Central memory CD4-positive, alpha-beta T cell (primary cell): ENCODE measurements around the gene PRR36.
A peak's percentile ranks its signal among the peaks of the same experiment; 100 is the strongest.
"Not testable (repeated sequence)": the region's sequence is repeated elsewhere in the genome, so short reads cannot be mapped to it uniquely, and the experiment has no call there.

Experiments
- DNase-seq: peaks from one replicate; pipeline ENCODE4 v3.0.0; 2022
- total RNA-seq, 3 experiments: gene quantifications; one replicate each; lab custom pipeline; 2026; lab: John Stamatoyannopoulos, UW

PRR36 gene
- 0 to 1.4 (median 0.07) reads per million in 3 experiments for total RNA-seq

DNA sequence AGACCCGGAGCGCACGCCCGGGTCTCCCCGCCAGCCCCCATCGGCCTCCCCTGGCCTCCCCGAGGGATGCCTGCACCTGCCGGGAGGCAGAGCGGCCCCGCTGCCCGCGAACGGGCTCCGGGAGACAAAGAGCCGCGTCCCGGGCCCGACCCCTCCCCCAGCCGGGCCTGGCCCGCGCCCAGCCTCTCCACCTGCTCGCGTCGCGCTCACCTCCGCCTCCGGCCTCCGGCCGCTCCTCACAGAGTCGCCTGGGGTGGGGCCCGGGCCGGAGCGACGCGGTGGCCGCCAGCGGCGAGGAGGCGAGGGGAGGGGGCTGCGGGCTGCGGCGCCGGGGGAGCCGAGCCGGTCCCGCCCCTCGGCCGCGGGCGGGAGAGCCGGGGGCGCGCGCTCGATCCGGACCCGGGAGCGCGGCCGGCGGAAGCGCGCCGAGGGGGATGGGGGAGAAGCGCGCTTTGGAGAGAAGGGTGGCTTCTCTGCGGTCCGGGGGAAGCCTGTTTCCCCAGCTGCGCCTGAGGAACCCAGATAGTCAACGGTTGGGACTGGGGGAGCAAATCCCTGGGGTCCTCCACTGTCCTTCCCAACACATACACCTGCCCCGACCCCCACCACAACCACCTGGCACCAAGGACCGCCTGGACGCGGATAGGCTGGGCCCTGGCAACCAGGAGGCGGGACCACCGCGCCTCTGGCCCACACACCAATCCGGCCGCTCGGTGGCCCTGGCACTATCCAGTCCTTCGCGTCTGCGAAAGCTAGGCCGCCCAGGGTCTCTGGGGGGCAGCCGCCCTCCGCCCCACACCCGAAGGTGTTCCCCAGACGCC is at the start of gene PRR36:
PRR36 (minus strand) TSS at position 315 of the 821 bp plus-strand sequence. CDS start 701 bp downstream, outside the sequence.
- DNase-seq = no peak

DNA sequence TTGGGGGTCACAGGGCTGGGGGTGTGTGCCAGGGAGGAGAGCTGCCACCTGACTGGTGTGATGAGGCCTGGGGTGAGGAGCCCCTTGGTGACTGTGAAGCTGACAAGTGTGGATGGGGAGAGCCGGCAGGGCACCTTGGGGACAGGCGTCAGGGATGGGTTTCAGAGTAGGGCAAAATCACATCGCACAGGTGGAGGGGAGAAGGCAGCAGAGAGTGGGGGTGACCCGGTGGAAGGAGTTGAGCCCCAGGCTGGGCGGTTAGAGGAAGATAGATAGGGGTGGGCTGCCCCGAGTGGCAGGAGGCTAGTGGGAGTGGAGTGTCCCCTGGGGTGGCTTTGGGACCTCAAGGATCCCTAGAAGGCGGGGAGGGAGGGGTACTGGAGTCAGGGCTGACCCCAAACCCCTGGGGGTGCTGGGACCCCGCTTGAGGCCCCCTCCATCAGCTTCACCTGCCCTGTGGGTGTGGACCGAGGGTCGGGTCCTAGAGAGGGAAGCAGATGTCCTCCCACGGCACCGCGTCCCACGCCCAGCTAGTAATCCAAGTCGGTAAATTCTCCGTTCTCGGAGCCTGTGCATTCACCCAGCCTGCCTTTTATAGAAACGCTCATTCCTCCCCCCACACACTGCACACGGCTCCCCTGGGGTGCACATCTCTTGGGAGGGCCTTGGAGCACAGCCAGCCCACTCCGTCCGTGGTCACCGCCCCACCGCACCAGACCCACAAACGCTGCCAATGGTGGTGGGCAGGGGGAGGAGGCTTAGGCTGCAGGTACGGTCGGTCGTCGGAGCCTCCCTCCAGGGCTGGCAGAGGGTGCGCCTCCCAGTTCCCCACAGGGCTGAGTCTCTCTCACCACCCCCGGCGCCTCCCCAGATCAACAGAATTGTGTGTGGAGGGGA is 49.4 kb upstream of the PRR36 start:
- no peak for DNase-seq

DNA sequence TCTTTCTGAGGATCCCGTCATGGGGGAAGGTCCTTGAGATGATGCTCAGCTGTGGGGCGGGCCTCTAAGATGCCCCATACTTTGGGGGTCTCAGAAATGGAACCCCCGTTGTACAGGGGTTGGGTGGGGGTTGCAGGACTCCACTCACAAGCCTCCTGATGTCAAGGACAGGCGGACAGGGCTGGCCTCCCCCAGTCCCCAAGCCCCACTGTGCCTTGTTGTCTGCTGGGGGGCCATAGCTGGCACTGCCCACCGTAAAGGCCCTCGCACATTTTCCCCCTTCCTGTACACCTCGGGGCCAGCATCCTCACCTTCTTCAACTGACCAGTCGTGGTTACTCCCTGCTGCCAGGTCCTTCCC is 48.6 kb upstream of the PRR36 start:
- DNase-seq = no peak

DNA sequence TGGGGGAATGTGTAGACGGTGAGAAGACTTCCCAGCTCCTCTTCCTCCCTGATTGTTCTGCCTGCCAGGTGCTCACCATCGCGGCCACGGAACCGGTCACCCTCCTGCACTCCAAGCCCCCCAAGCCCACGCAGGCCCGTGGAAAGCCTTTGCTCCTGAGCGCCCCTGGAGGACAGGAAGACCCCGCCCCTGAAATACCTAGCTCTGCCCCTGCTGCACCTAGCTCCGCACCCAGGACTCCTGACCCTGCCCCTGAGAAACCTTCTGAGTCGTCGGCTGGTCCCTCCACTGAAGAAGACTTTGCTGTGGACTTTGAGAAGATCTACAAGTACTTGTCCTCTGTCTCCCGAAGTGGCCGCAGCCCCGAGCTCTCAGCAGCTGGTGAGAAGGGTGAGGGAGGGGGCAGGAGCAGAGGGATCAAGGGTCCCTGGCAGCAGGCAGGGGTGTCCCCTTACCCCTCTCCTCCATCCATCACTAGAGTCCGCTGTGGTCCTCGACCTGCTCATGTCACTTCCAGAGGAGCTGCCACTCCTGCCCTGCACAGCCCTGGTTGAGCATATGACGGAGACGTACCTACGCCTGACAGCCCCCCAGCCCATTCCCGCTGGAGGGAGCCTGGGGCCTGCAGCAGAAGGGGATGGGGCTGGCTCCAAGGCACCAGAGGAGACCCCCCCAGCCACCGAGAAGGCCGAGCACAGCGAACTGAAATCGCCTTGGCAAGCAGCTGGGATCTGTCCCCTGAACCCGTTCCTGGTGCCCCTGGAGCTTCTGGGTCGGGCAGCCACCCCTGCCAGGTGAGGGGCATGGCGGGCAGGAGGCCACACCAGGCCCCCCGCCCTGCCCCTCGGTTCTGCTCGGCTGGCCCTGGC is 48.0 kb upstream of the PRR36 start:
- DNase-seq = no peak

DNA sequence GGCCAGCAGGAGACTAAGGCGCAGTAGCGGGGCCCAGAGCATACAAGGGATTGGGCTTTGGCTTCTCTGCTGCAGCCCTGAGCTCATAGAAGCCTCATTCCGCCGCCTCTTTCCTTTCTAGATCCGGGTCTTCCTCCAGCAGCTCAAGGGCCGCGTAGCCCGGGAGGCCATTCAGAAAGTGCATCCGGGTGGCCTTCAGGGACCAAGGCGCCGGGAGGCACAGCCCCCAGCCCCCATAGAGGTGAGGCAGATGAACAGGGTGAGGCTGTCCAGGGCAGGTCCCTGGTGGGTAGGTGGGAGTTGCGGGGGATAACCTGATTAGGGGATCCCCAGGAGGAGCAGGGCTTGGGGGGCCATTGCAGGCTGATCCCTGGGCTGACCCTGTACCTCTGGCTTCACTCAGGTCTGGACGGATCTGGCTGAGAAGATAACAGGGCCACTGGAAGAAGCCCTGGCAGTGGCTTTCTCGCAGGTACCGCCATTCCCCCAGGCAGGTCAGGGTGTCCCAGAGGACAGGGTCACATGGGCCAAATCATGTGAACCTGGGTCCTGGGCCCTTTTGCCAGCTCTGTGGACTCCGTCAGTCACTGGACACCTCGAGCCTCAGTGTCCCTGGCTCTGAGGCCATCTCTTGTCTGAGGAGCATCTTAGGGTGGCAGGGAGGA is 47.2 kb upstream of the PRR36 start:
- DNase-seq = no peak

DNA sequence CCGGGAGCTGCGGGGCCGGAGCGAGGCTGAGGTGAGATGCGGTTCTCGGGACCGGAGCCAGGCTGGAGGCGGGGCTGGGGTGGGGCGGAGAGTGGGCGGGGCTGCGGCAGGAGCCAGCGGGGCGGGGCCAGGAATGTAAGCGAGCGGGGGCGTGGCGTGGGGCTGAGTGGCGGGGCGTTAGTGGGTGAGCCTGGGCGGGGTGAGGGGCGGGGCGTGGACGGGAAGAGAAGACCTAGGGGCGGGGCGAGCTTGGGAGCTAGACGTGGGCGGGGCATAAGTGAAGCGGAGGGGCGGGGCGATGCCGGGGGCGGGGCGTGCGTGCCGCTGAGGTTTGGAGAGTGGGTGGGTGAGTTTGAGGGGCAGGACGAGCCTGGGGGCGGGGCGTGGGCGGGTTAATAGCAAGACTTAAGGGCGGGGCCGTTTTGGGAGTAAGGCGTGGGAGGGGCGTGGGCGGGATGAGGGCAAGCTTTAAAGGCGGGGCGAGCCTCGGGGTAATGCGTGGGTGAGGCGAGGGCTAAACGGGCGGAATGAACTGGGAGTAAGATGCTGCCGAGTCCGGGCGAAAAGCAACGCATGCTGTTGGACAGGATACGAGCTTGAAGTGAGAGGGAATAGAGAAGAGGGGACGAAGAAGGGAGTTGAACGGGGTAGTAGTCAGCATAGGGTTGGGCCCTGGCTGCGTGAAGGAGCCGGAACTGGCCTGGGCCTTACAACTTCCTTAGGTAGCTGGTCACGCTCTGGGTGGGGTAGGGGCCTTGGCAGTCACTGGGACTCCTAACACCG is 46.5 kb upstream of the PRR36 start:
- DNase-seq = peak; percentile 95

DNA sequence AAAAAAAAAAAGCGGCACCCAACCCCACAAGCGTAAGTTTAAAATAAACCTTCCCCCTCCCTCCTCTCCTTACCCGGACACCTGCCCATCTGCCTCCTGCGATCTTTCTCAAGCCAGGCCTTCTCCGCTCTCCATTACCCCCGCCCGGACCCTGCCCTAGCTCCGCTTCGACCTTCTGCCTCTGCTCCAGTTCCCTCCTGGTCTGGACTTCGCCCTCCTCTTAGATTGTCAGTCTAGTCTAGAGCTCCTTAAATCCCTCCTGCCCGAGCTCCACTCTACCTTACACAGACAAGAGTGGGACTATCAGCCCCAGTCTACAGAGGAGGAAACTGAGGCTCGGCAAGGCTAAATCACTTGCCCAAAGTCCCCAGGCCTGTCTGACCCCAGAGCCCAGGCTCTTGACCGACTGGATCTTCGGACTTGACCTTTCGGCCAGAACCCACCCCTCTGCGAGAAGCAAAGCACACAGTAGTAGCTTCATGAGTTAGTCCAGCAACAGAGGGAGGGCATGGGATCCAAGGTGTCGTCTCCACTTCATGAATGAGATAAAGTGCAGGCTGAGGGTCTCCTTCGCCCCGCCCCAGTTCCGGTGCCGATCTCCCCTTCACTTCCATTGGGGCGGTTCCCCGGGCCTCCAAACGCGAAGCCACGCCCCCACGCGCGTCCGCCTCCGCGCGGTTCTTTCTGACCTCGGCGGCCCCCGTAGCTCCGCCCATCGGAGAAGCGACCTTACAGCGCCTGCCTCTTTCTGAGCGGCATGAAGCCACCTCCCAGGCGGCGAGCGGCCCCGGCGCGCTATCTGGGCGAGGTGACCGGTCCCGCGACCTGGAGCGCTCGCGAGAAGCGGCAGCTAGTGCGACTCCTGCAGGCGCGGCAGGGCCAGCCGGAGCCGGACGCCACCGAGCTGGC is 45.7 kb upstream of the PRR36 start, which contains the start of gene SNAPC2:
SNAPC2 (plus strand) TSS at position 729 of the 909 bp plus-strand sequence; CDS start at position 758, 29 bp downstream.
- peak; percentile 97 for DNase-seq

DNA sequence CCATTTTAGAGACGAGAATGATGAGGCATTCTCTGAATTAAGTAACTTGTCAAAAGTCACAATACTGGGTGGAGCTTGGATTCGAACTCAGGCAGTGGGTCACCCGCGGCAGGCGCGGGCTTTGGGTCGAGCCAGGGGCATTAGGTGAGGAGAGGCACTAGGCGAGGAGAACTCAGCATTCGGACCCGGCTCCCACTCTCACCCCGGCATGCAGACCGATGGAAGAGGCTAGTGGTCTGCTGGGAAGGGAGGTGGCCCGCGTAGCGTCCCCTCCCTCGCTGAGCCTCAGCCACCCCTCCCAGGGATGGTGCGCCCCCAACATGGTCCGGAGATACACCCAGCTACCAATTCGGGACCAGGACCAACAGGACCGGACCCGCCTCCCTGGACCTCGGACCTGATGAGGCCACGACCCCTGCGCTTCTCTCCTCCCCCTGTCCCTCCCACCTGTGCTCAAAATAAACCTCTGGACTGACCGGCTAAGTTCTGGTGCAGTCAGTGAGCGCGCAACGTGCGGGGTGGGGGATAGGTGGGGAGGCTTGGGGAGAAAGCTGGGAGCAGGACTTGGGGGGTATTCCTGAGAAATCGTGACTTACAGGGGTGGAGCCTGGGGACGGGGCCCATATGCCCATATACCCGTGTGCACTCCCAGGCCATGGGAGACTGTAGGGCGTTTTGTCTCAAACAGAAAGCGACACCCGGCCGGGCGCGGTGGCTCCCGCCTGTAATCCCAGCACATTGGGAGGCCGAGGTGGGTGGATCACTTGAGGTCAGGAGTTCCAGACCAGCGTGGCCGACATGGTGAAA is 44.6 kb upstream of the PRR36 start:
- DNase-seq = no peak

DNA sequence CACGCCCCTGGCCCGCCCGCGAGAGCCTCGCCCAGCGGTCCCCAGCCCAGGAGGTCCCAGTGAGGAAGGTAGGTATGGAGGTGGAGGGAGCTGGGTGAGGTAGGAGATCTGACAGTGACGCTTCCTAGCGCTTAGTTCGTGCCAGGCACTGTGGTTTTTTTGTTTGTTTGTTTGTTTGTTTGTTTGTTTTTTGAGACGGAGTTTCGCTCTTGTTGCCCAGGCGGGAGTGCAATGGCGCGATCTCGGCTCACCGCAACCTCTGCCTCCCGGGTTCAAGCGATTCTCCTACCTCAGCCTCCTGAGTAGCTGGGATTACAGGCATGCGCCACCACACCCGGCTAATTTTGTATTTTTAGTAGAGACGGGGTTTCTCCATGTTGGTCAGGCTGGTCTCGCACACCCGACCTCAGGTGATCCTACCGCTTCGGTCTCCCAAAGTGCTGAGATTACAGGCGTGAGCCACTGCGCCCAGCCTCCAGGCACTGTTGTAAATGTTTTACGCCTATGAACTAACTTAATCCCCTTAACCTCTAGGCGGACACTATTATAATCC is 43.9 kb upstream of the PRR36 start:
- DNase-seq = not testable (repeated sequence)

DNA sequence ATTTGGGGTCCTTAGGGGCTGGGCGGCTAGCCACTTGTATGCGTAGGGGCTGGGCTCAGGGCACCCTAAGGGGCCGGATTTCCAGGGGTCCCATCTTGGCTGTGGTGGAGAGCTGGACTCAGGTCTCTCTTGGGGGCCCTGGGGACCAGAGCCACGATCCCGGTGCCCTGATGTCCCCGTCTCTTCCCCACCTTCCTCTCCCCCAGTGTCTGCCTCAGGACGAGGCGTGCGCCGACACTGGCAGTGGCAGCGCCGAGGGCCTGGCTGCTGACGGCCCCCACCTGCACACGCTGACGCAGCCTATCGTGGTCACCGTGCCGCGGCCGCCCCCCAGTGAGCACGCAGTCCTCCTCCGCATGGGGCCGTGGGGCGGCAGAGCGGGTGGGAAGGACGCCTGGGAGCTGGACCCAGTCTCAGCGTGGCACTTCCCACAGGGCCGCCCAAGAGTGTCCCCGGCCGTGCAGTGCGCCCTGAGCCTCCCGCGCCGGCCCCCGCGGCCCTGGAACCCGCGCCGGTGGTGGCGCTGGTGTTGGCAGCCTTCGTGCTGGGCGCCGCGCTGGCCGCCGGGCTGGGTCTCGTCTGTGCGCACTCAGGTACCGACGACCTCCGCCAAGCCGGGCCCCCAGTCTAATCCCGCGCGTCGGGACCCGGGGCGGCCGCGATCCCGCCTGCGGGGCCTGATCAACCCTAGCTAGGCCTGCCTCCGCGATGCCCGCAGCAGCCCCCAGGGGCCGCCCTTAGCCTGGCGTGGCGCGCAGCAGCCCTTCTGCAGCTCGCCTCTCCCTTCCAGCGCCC is 43.3 kb upstream of the PRR36 start:
- DNase-seq = peak; percentile 46

DNA sequence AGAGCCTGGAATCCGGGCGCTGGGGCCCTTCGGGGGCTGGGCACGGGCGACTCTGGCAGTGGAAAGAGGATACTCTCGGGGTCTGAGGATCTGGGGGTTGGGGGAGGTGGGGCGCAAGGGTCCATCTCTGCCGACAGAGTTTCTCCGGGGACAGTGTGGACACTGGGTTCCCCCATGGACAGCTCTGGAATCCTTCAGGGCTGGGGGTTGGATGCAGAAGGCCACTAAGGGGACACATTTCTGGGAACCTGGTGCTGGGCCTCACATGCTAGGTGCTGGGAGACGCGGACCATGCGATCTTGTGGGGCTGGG is 42.7 kb upstream of the PRR36 start:
- DNase-seq = no peak

DNA sequence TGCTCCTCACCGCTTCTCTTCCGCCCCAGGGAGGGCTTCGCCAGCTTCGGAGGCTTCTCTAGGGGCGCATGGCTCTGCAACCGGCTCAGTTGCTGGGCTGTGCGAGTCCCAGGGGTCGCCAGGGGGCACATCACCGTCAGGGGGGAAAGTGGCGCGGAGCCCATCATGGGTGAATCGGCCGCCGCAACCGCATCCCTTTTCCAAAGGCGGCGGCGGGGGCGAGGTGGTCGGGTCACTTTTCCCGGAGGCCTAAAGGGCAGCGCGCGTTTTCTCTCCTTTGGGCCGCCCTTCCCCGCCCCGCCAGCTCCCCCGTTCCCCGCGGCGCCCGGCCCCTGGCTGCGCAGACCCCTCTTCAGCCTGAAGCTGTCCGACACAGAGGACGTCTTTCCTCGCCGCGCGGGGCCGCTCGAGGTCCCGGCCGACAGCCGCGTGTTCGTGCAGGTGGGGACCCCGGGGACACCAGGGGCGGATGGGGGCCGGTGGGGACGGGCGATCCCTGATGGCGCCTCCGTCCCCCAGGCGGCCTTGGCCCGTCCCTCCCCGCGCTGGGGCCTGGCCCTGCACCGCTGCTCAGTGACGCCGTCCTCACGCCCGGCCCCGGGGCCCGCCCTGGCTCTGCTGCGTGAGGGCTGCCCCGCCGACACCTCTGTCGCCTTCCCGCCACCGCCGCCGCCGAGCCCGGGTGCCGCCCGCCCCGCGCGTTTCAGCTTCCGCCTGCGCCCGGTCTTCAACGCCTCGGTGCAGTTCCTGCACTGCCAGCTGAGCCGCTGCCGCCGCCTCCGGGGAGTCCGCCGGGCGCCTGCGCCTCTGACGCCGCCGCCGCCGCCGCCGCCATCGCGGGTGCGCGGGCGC is 42.1 kb upstream of the PRR36 start:
- DNase-seq = peak; percentile 57

DNA sequence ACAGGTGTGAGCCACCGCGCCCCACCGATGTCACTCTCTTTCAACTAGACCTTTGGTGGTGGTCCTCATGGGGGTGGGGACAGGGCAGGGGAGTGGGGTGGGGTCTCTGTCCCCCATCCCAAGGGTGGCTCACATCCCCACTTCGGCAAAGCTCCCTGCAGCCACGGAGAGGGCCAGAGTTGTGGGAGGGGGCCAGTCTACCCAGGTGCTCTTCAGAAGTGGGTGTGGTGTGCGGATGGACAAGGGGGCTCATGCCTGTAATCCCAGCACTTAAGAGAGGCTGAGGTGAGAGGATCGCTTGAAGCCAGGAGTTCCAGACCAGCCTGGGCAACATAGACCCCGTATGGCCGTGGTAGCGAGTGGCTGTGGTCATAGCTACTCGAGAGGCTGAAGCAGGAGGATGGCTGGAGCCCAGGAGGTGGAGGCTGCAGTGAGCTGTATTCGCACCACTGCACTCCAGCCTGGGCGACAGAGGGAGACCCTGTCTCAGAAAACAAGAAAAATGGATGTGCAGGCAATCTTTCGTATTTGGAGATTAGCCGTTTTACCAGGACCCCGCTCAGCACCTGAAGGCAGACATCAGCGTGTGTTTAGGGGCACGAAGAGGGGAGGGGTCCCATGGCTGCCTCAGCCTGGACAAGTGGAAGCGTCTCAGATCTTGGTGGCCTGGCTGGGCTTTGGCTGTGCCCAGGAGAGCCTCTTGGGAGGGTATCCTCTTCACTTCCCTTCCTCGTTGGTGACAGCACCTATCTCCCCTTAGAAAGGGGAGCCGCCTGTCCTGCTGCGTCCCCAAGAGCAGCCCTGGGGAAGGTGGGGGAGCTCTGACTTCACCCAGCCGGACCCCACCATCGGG is 41.3 kb upstream of the PRR36 start:
- DNase-seq = no peak

DNA sequence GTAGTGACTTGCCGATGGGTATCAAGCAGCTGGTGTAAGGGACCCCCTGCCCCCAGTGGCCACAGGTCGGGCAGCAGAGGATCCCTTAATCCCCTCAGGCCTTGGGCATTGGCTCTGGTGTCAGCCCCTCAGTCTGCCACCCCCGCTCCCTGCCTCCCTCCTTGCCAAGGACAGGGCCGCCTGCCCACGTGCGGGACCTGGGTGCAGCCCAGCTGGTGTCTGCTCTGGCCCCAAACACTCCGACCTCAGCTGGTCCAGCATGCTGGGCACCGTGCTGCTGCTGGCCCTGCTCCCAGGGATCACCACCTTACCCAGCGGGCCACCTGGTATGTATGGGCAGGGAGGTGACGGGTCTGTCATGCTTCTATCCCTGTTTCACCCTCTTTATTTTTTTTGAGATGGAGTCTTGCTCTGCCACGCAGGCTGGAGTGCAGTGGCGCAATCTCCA is 40.4 kb upstream of the PRR36 start, which contains the start of gene TGFBR3L:
TGFBR3L (plus strand) TSS at position 233 of the 448 bp plus-strand sequence.
- no peak for DNase-seq

DNA sequence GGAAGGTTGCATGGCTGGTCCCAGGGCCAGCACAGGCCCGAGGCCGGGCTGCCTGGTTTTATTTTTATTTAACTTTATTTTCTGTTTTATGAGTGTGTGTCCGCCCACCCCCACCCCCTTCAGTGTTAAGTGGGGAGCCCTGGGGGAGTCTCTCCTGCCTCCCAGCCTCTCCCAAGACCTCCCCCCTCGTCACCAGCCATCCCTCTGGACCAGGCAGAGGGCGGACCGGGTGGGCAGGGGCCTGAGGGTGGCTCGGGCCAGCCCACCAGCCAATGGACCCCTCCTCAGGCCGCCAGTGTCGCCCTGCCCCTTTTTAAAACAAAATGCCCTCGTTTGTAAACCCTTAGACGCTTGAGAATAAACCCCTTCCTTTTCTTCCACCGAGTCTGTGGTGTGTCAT is 39.9 kb upstream of the PRR36 start:
- no peak for DNase-seq

DNA sequence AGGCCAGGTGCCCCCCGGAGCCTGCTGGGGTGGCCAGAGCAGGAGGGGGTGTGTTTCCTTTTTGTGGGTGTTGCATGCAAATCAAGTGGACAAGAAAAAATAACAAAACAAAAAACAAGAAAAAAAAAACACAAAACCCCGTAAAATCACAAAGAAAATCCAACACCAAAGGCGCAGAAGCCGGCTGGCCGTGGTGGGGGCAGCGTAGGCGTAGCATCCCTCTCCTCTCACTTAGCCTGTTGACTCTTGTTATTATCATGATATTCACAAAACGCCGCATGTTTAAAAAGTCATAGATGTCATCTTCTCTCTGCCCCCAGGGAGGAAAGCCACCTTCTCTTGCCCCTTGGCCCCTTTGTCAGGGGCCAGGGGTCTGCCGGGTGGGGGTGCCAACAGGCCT is 39.5 kb upstream of the PRR36 start:
- no peak for DNase-seq
